NCI-H446 treated with DMSO at 0.1 percent for 48 hours (cell line): ENCODE data around the gene ZMIZ1.

Experiments used
- DNase-seq: peaks from one replicate; lab custom pipeline; 2025; lab: John Stamatoyannopoulos, UW

ZMIZ1 gene

DNA sequence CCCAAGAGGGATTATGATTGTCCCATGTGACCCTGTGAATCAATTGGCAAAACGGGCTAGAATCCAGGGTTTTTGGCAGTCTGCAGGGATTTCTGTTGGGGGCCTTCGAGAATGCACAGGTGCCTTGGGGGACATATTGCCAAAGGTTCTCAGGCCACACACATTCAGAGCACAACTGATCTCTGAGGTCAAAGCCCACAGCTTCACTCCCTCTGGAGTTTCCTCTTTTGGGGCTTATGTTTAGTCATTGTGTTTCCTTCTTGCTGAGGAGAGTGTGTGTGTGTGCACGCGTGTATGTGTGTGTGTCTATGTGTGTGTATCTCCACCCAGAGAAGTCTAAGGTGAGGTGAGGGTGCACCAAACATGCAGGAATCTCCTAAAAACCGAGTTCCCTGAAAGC, 287.3 kb downstream of the ZMIZ1 start:
- DNase-seq = no peak

DNA sequence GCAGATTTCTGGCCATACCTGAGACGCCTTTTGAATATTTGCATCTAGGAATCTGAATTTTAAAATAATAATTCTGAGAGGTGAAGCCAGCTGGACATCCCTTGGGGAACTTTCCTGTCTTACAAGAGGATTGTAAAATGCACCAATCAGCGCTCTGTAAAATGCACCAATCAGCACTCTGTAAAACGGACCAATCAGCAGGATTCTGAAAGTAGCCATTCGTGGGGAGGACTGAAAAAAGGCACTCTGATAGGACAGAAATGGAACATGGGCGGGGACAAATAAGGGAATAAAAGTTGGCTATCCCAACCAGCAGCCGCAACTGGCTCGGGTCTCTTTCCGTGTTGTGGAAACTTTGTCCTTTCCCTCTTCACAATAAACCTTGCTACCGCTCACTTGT, 288.4 kb downstream of the ZMIZ1 start:
- no peak for DNase-seq

GRCh38 chr10:79358811-79359210, 290.0 kb downstream of the ZMIZ1 start:
- no peak for DNase-seq

DNA sequence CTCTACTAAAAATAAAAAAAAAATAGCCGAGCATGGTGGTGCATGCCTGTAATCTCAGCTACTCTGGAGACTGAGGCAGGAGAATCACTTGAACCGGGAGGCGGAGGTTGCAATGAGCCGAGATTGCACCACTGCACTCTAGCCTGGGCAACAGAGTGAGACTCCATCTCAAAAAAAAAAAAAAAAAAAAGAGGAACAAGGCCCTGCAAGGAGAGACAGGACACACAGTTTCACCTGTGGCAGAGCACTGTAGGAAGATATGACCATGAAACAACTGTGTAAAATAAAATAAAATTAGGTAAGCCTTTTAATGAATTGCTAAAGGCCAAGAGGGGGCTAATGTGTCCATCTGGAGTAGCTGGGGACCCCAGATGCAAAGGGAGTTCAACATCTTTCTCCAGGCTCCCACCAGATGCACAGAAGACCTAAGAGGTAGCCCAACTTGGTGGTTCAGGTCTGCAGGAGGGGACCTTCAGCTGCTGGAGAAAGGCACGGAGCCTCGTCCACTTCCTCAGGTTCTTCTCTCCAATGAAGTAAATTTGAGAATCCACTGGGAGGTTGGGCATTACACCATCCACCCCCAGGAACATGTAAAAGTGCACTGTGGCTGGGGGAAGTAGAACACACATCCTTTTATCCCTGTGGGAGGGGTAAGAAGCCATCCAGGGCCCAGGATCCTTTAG, 291.2 kb downstream of the ZMIZ1 start:
- DNase-seq = no peak

- no peak for DNase-seq
These were observed 292.0 kb downstream of the ZMIZ1 start for GRCh38 chr10:79360499-79361342.

- DNase-seq = no peak
These were observed 293.1 kb downstream of the ZMIZ1 start for GRCh38 chr10:79361726-79362397.
